GM23338 (cell line): ENCODE results near the gene CARHSP1. TPM values are rescaled to one million over a fixed set of nuclear protein-coding genes. Genes with fewer than 3 reads are reported as not detected.

ENCODE experiments used
- ATAC-seq: fragments of 200-7000 bp; cut with Tn5 transposase; 3 replicates; pipeline ENCODE4 v1.9.1; 2020
- DNase-seq: peaks from one replicate; pipeline ENCODE4 v3.0.0-alpha.2; 2015; ENCODE audit warnings: low spot score
- H2AFZ ChIP-seq: fragments of 200-600 bp; sonication (generic); 2 replicates; pipeline ENCODE4 v1.8.0; 2016; ENCODE audit warnings: antibody characterized with exemption, mild to moderate bottlenecking, moderate library complexity
- H3F3A ChIP-seq: fragments of 200-600 bp; sonication (generic); replicated peaks from 2 replicates; pipeline ENCODE4 v1.8.0; 2017; ENCODE audit warnings: antibody characterized with exemption, mixed run types, low read depth
- H3K27ac ChIP-seq: fragments of 200-600 bp; sonication (generic); 2 replicates; pipeline ENCODE4 v1.6.1; 2016; ENCODE audit warnings: low read depth
- H3K27me3 ChIP-seq: fragments of 200-600 bp; sonication (generic); 2 replicates; pipeline ENCODE4 v1.8.0; 2016; ENCODE audit warnings: mild to moderate bottlenecking, mixed run types, moderate library complexity; ENCODE audit not compliant: insufficient read depth
- H3K36me3 ChIP-seq: fragments of 200-600 bp; sonication (generic); 2 replicates; pipeline ENCODE4 v1.8.0; 2016; ENCODE audit warnings: mild to moderate bottlenecking; ENCODE audit not compliant: insufficient read depth
- H3K4me1 ChIP-seq: fragments of 200-600 bp; sonication (generic); 2 replicates; pipeline ENCODE4 v1.8.0; 2016; ENCODE audit warnings: mild to moderate bottlenecking, moderate library complexity; ENCODE audit not compliant: insufficient read depth
- H3K4me2 ChIP-seq: fragments of 200-600 bp; sonication (generic); 2 replicates; pipeline ENCODE4 v1.7.1; 2017; ENCODE audit warnings: mixed run types
- H3K4me3 ChIP-seq: fragments of 200-600 bp; sonication (generic); 2 replicates; pipeline ENCODE4 v1.6.1; 2016; ENCODE audit warnings: mixed run types
- H3K79me2 ChIP-seq: fragments of 200-600 bp; sonication (generic); replicated peaks from 2 replicates; pipeline ENCODE4 v1.8.0; 2017; ENCODE audit warnings: mild to moderate bottlenecking; ENCODE audit not compliant: insufficient read depth
- H3K9me2 ChIP-seq: fragments of 200-600 bp; sonication (generic); 2 replicates; pipeline ENCODE4 v1.8.0; 2017; ENCODE audit not compliant: insufficient read depth
- H4K20me1 ChIP-seq: fragments of 200-600 bp; sonication (generic); replicated peaks from 2 replicates; pipeline ENCODE4 v1.8.0; 2017; ENCODE audit warnings: mild to moderate bottlenecking; ENCODE audit not compliant: insufficient read depth
- H3K27ac Mint-ChIP-seq: 2 replicates; pipeline ENCODE4 v1.8.0; 2020; ENCODE audit warnings: inconsistent platforms, mild to moderate bottlenecking, moderate library complexity, mixed read lengths
- H3K27me3 Mint-ChIP-seq: 3 replicates; pipeline ENCODE4 v1.8.0; 2022; ENCODE audit warnings: low read depth, mild to moderate bottlenecking, moderate library complexity, mixed read lengths, inconsistent platforms; ENCODE audit not compliant: insufficient read depth, poor library complexity
- H3K36me3 Mint-ChIP-seq: 3 replicates; pipeline ENCODE4 v1.8.0; 2021; ENCODE audit warnings: low read depth, mild to moderate bottlenecking, inconsistent platforms, moderate library complexity, mixed read lengths
- H3K4me1 Mint-ChIP-seq: 3 replicates; pipeline ENCODE4 v1.8.0; 2020; ENCODE audit warnings: mild to moderate bottlenecking, inconsistent platforms, mixed read lengths
- H3K4me3 Mint-ChIP-seq: 3 replicates; pipeline ENCODE4 v1.8.0; 2021; ENCODE audit warnings: moderate library complexity, mild to moderate bottlenecking, inconsistent platforms, mixed read lengths
- H3K9me3 Mint-ChIP-seq: 3 replicates; pipeline ENCODE4 v1.8.0; 2020; ENCODE audit warnings: moderate library complexity, mild to moderate bottlenecking, inconsistent platforms, mixed read lengths
- CREB1 ChIP-seq: fragments of 250-450 bp; sonication (Bioruptor Pico); IDR thresholded peaks from 2 replicates; pipeline ENCODE4 v1.5.0; 2020; ENCODE audit warnings: low read depth, mild to moderate bottlenecking, moderate library complexity
- ETS1 ChIP-seq: IDR thresholded peaks from 2 replicates; pipeline ENCODE4 v1.6.1; 2016; ENCODE audit warnings: antibody characterized with exemption
- EZH2 ChIP-seq: fragments of 200-600 bp; sonication (generic); IDR thresholded peaks from one replicate; pipeline ENCODE4 v1.8.0; 2017; ENCODE audit warnings: antibody characterized with exemption, mild to moderate bottlenecking, low read depth; ENCODE audit not compliant: unreplicated experiment
- POLR2AphosphoS5 ChIP-seq: IDR thresholded peaks from 2 replicates; pipeline ENCODE4 v1.6.1; 2016; ENCODE audit warnings: antibody characterized with exemption, low read depth
- STAT1 ChIP-seq: IDR thresholded peaks from one replicate; pipeline ENCODE4 v1.6.1; 2016; ENCODE audit warnings: antibody characterized with exemption; ENCODE audit not compliant: unreplicated experiment
- ZNF114 ChIP-seq: fragments of 250-450 bp; sonication (Bioruptor Pico); IDR thresholded peaks from 2 replicates; pipeline ENCODE4 v1.5.0; 2020; ENCODE audit warnings: mild to moderate bottlenecking, moderate library complexity
- ZNF331 ChIP-seq: fragments of 250-450 bp; sonication (Bioruptor Pico); IDR thresholded peaks from 2 replicates; pipeline ENCODE4 v1.5.0; 2020; ENCODE audit warnings: low read depth, mild to moderate bottlenecking, moderate library complexity
- polyA plus RNA-seq: library from polyadenylated mRNA; unstranded; fragments of >200 nt; fragmentation: Nextera tagmentation; extraction: Ambion mirVana; gene quantifications from 2 replicates; pipeline ENCODE4 v1.2.1, GENCODE V29; 2016
- total RNA-seq: library from RNA; depleted of rRNA; stranded (reverse); fragments of >200 nt; shearing (Covaris generic); gene quantifications from 2 replicates; pipeline ENCODE4 v1.2.3, GENCODE V29; 2014
- TF ChIP-seq, protein P1 (sequence below): IDR thresholded peaks from one replicate; pipeline ENCODE4 v1.6.1; 2018; ENCODE audit warnings: antibody characterized with exemption; ENCODE audit not compliant: unreplicated experiment
- TF ChIP-seq, protein P2 (sequence below), 2 experiments: fragments of 200-600 bp in 1 of 2; sonication (generic) in 1 of 2; conservative IDR thresholded peaks; 2 replicates each; pipeline versions ENCODE4 v1.5.1 to v1.6.1; 2016 to 2017; ENCODE audit warnings: antibody characterized with exemption in 2 of 2, low read depth in 2 of 2, mild to moderate bottlenecking in 2 of 2, moderate library complexity in 1 of 2

Gene CARHSP1
- total and polyA plus RNA-seq, 2 experiments from 2014 or later, result 286 to 339 TPM

DNA sequence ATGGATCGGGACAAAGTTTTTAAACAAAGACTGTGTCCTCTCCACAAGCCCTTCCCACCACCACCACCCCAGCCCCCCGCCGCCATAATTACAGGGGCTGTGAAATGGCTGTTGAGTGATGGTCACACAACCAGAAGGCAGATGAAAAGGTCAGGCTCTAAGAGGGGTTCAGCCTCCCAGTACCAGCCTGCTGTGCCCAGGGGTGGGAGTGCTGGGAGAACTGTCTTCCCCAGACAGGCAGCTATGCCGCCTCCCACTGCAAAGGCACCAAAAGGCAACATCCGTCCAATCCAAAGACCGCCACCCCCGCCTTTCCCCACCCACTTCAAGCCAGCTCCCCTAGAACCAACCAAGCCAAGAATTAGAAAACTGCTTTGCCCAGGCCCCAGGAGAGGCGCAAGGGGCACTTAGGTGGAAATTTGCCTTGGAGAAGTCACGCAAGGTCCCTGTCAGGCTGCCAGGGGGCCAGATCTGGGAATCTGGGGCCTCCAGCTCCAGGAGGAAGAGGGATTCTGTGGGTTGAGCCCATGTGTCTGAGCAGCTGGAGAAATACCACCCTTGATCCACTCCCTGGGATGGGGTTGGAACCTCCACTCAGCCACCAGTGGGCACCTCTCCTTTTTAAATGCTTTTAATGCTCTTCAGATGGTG lies 14.4 kb downstream of the CARHSP1 start:
- Histone ChIP-seq H3K27ac (0 out of 2 replicates have a peak overlapping the region, but pooled peaks have one; percentile 81), H3K4me3 (no peak overlapping the region), H4K20me1 (peaks cover 18% of the 10 kb centered on the region), H2AFZ (no peak overlapping the region), H3K27me3 (no peaks in the 10 kb centered on the region), H3K4me2 (no peak overlapping the region), H3K79me2 (peaks cover 22% of the 10 kb centered on the region), H3K4me1 (peaks cover 17% of the 10 kb centered on the region; the same call in 1 of the 2 replicates), H3K9me2 (no peaks in the 10 kb centered on the region), H3K36me3 (peaks cover 33% of the 10 kb centered on the region), H3F3A (peaks cover 52% of the 10 kb centered on the region)
- ATAC-seq (no peak), DNase-seq (no peak)
- H3K4me1 Mint-ChIP-seq, result peaks cover 52% of the 10 kb centered on the region
- peaks cover 43% of the 10 kb centered on the region for H3K27me3 Mint-ChIP-seq
- no peak overlapping the region for H3K4me3 Mint-ChIP-seq
- H3K36me3 Mint-ChIP-seq, result peaks cover 97% of the 10 kb centered on the region
- no peaks in the 10 kb centered on the region for H3K9me3 Mint-ChIP-seq
- TF ChIP-seq, protein P1, sequence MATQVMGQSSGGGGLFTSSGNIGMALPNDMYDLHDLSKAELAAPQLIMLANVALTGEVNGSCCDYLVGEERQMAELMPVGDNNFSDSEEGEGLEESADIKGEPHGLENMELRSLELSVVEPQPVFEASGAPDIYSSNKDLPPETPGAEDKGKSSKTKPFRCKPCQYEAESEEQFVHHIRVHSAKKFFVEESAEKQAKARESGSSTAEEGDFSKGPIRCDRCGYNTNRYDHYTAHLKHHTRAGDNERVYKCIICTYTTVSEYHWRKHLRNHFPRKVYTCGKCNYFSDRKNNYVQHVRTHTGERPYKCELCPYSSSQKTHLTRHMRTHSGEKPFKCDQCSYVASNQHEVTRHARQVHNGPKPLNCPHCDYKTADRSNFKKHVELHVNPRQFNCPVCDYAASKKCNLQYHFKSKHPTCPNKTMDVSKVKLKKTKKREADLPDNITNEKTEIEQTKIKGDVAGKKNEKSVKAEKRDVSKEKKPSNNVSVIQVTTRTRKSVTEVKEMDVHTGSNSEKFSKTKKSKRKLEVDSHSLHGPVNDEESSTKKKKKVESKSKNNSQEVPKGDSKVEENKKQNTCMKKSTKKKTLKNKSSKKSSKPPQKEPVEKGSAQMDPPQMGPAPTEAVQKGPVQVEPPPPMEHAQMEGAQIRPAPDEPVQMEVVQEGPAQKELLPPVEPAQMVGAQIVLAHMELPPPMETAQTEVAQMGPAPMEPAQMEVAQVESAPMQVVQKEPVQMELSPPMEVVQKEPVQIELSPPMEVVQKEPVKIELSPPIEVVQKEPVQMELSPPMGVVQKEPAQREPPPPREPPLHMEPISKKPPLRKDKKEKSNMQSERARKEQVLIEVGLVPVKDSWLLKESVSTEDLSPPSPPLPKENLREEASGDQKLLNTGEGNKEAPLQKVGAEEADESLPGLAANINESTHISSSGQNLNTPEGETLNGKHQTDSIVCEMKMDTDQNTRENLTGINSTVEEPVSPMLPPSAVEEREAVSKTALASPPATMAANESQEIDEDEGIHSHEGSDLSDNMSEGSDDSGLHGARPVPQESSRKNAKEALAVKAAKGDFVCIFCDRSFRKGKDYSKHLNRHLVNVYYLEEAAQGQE, result no peak
- TF ChIP-seq ETS1 (no peak), POLR2AphosphoS5 (no peak), EZH2 (no peak), STAT1 (no peak), ZNF331 (no peak), CREB1 (no peak)
- H3K27ac Mint-ChIP-seq, result no peak overlapping the region

DNA sequence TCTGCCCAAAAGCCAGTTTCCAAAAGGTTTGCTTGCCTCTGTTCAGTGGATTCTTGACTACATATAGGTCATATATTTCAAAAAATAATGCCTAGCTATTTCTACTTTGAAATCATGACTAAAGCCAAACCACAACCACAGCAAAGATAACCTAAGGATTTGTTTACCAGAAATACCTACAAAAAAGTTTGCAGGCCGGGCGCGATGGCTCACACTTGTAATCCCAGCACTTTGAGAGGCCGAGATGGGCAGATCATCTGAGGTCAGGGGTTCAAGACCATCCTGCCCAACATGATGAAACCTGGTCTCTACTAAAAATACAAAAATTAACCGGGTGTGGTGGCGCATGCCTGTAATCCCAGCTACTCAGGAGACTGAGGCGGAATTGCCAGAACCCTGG lies 15.2 kb downstream of the CARHSP1 start:
- H3K27me3 Mint-ChIP-seq, result peaks cover 40% of the 10 kb centered on the region
- H3K36me3 ChIP-seq, result peaks cover 33% of the 10 kb centered on the region
- peak overlapping the region; percentile 40; the same call in 1 of the 2 replicates for H3K27ac Mint-ChIP-seq
- H3F3A ChIP-seq, result peaks cover 54% of the 10 kb centered on the region
- H3K4me2 ChIP-seq, result no peak overlapping the region
- H3K9me3 Mint-ChIP-seq, result no peaks in the 10 kb centered on the region
- peak overlapping the region; percentile 81 for H3K27ac ChIP-seq
- no peaks in the 10 kb centered on the region for H3K27me3 ChIP-seq
- DNase-seq (no peak), ATAC-seq (no peak)
- peaks cover 14% of the 10 kb centered on the region for H3K79me2 ChIP-seq
- no peak overlapping the region for H3K4me3 Mint-ChIP-seq
- H3K36me3 Mint-ChIP-seq, result peaks cover 92% of the 10 kb centered on the region
- H3K9me2 ChIP-seq, result no peaks in the 10 kb centered on the region
- no peak for TF ChIP-seq ZNF114
- TF ChIP-seq, protein P1, result no peak
- TF ChIP-seq, protein P2, sequence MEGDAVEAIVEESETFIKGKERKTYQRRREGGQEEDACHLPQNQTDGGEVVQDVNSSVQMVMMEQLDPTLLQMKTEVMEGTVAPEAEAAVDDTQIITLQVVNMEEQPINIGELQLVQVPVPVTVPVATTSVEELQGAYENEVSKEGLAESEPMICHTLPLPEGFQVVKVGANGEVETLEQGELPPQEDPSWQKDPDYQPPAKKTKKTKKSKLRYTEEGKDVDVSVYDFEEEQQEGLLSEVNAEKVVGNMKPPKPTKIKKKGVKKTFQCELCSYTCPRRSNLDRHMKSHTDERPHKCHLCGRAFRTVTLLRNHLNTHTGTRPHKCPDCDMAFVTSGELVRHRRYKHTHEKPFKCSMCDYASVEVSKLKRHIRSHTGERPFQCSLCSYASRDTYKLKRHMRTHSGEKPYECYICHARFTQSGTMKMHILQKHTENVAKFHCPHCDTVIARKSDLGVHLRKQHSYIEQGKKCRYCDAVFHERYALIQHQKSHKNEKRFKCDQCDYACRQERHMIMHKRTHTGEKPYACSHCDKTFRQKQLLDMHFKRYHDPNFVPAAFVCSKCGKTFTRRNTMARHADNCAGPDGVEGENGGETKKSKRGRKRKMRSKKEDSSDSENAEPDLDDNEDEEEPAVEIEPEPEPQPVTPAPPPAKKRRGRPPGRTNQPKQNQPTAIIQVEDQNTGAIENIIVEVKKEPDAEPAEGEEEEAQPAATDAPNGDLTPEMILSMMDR (conservative IDR thresholded peaks at IDR 0.05; ENCODE audit: low read depth in 2 of 2), result no peak
- TF ChIP-seq CREB1, result no peak
- TF ChIP-seq STAT1, result no peak
- TF ChIP-seq EZH2, result no peak
- TF ChIP-seq POLR2AphosphoS5, result no peak
- H2AFZ ChIP-seq, result no peak overlapping the region
- H3K4me3 ChIP-seq, result no peak overlapping the region
- peaks cover 23% of the 10 kb centered on the region; the same call in 1 of the 2 replicates for H3K4me1 ChIP-seq
- peaks cover 13% of the 10 kb centered on the region for H4K20me1 ChIP-seq
- H3K4me1 Mint-ChIP-seq, result peaks cover 55% of the 10 kb centered on the region
